Measurements from ENCODE around the gene CCNL1.

- no peak for TF ChIP-seq CTCF (conservative IDR thresholded peaks at IDR 0.05)
- TF ChIP-seq ZFX (IDR thresholded peaks at IDR 0.05): no peak
These were observed 19.9 kb downstream of the CCNL1 start for GRCh38 chr3:157139938-157140534.
